NT2/D1 (cell line): ENCODE results near the gene LRRC47.

ENCODE experiments used
- YY1 ChIP-seq: IDR thresholded peaks from 2 replicates; pipeline ENCODE4 v1.6.1; 2011; ENCODE audit not compliant: insufficient read length, insufficient read depth
- ZNF274 ChIP-seq: IDR thresholded peaks from 2 replicates; pipeline ENCODE4 v1.6.1; 2011; ENCODE audit warnings: mild to moderate bottlenecking, low read depth, low read length

DNA sequence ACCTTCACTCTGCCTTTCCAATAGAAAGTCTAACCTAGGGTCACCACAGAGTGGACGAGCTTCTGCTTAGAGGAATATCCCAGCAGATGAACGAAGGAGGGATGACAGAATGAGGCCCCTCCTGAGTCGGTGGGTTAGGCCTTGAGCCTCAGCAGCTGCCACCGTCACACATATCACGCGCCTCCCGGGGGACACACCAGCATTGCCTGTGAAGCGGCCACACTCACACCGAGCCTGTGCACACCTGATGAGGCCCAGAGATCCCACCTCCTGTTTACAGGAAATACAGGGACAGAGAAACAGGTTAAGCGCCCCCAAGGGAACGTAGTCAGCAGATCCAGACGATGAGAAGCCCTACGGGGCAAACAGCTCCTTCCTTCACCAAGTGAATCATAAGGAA is 25.1 kb upstream of the LRRC47 start:
- TF ChIP-seq ZNF274 = no peak
- no peak for TF ChIP-seq YY1
